H1 (cell line): ENCODE measurements around the gene POLN. TPM values are rescaled to one million over a fixed set of nuclear protein-coding genes. Genes with fewer than 3 reads are reported as not detected.

Experiments
- CTCF ChIA-PET: fragments of 300-600 bp; sonication (Branson Sonifier 250); formaldehyde crosslinking; loops from one replicate; lab custom pipeline; 2021; ENCODE audit not compliant: partially characterized antibody; lab: Charles Lee
- POLR2A ChIA-PET: fragments of 300-600 bp; sonication (Branson Sonifier 250); formaldehyde crosslinking; loops from one replicate; lab custom pipeline; 2021; ENCODE audit warnings: inconsistent platforms; ENCODE audit not compliant: partially characterized antibody; lab: Charles Lee
- DNase-seq, 2 experiments: peaks; one replicate each; pipeline versions ENCODE4 v3.0.0 to v3.0.0-alpha.2; 2010 to 2022; ENCODE audit warnings: low spot score in 2 of 2, low read depth in 1 of 2, mixed read lengths in 1 of 2
- FAIRE-seq: peaks from 2 replicates; lab custom pipeline; 2011; peaks lifted over from hg19 to GRCh38; lab: Jason Lieb, UNC
- H2AFZ ChIP-seq: 2 replicates; pipeline ENCODE4 v1.8.1; 2012; ENCODE audit warnings: low read length, inconsistent platforms
- H2AK5ac ChIP-seq: 2 replicates; pipeline ENCODE4 v1.6.1; 2013; ENCODE audit warnings: low read depth, low read length
- H2BK120ac ChIP-seq: replicated peaks from 2 replicates; pipeline ENCODE3; 2013; ENCODE audit warnings: low read depth, low read length, inconsistent platforms
- H2BK12ac ChIP-seq: 2 replicates; pipeline ENCODE4 v1.6.1; 2013; ENCODE audit warnings: low read depth, low read length
- H2BK15ac ChIP-seq: 2 replicates; pipeline ENCODE4 v1.6.1; 2013; ENCODE audit warnings: low read length
- H2BK20ac ChIP-seq: 2 replicates; pipeline ENCODE4 v1.6.1; 2013; ENCODE audit warnings: low read length
- H2BK5ac ChIP-seq: 2 replicates; pipeline ENCODE4 v1.6.1; 2013; ENCODE audit warnings: low read depth, low read length
- H3K14ac ChIP-seq: 2 replicates; pipeline ENCODE4 v1.6.1; 2013; ENCODE audit warnings: inconsistent platforms; ENCODE audit not compliant: insufficient read length
- H3K18ac ChIP-seq: 2 replicates; pipeline ENCODE4 v1.6.1; 2013; ENCODE audit warnings: low read length; ENCODE audit errors: extremely low read depth
- H3K23ac ChIP-seq: 2 replicates; pipeline ENCODE4 v1.6.1; 2013; ENCODE audit warnings: inconsistent platforms; ENCODE audit not compliant: insufficient read length
- H3K23me2 ChIP-seq: 2 replicates; pipeline ENCODE4 v1.6.1; 2013; ENCODE audit warnings: low read depth, low read length
- H3K27ac ChIP-seq: 2 replicates; pipeline ENCODE4 v1.6.1; 2011; ENCODE audit warnings: low read depth, low read length, inconsistent platforms
- H3K27me3 ChIP-seq, 4 experiments: replicated peaks in 1 of 4; 1 replicate in 1 of 4; 2 replicates in 3 of 4; pipeline versions ENCODE4 v1.6.1 to v1.8.1; 2011 to 2013; ENCODE audit warnings: low read length in 3 of 4, mild to moderate bottlenecking in 3 of 4, inconsistent platforms in 2 of 4, mixed read lengths in 2 of 4, moderate library complexity in 1 of 4; ENCODE audit not compliant: control insufficient read depth in 3 of 4, insufficient read depth in 3 of 4; ENCODE audit errors: extremely low read depth in 1 of 4
- H3K36me3 ChIP-seq, 4 experiments: 2 replicates each; pipeline versions ENCODE4 v1.6.1 to v1.8.1; 2011 to 2013; ENCODE audit warnings: mild to moderate bottlenecking in 4 of 4, low read length in 3 of 4, moderate library complexity in 2 of 4, control low read depth in 1 of 4, inconsistent platforms in 1 of 4; ENCODE audit not compliant: insufficient read depth in 4 of 4, control insufficient read depth in 2 of 4
- H3K4ac ChIP-seq: replicated peaks from 2 replicates; pipeline ENCODE3; 2013; ENCODE audit warnings: low read length, low read depth, mixed read lengths, inconsistent platforms; ENCODE audit not compliant: insufficient read length
- H3K4me1 ChIP-seq, 4 experiments: replicated peaks in 1 of 4; 1 replicate in 1 of 4; 2 replicates in 3 of 4; pipeline versions ENCODE4 v1.6.1 to v1.8.1; 2011 to 2013; ENCODE audit warnings: low read length in 3 of 4, inconsistent platforms in 2 of 4, mixed read lengths in 1 of 4; ENCODE audit not compliant: insufficient read depth in 4 of 4, control insufficient read depth in 3 of 4
- H3K4me2 ChIP-seq, 2 experiments: 2 replicates each; pipeline versions ENCODE4 v1.6.1 to v1.8.1; 2011 to 2013; ENCODE audit warnings: low read depth in 2 of 2, low read length in 2 of 2, control low read depth in 1 of 2, inconsistent platforms in 1 of 2, mild to moderate bottlenecking in 1 of 2; ENCODE audit not compliant: insufficient read depth in 1 of 2
- H3K4me3 ChIP-seq, 4 experiments: fragments of 200-600, 300-600 bp in 1 of 4; sonication (generic), shearing (Covaris generic), sonication (Bioruptor Twin) in 1 of 4; 2 replicates each; pipeline versions ENCODE4 v1.5.1 to v1.8.1; 2011 to 2016; ENCODE audit warnings: low read length in 4 of 4, low read depth in 3 of 4, control low read depth in 2 of 4, inconsistent platforms in 2 of 4, mild to moderate bottlenecking in 2 of 4, mixed read lengths in 1 of 4, moderate library complexity in 1 of 4; ENCODE audit not compliant: insufficient read depth in 2 of 4; ENCODE audit errors: extremely low read depth in 1 of 4
- H3K56ac ChIP-seq: replicated peaks from 2 replicates; pipeline ENCODE3; 2013; ENCODE audit warnings: low read depth, mild to moderate bottlenecking, mixed read lengths, low read length, inconsistent platforms; ENCODE audit not compliant: insufficient read length
- H3K79me1 ChIP-seq: 2 replicates; pipeline ENCODE4 v1.6.1; 2013; ENCODE audit warnings: low read depth, low read length, control low read depth
- H3K79me2 ChIP-seq, 2 experiments: 2 replicates each; pipeline versions ENCODE4 v1.6.1 to v1.8.1; 2012 to 2013; ENCODE audit warnings: low read length in 2 of 2, mild to moderate bottlenecking in 2 of 2, inconsistent platforms in 1 of 2; ENCODE audit not compliant: insufficient read depth in 2 of 2, control insufficient read depth in 1 of 2
- H3K9ac ChIP-seq, 4 experiments: replicated peaks in 1 of 4; 1 replicate in 1 of 4; 2 replicates in 3 of 4; pipeline versions ENCODE4 v1.6.1 to v1.8.1; 2011 to 2013; ENCODE audit warnings: low read depth in 3 of 4, low read length in 3 of 4, control low read depth in 2 of 4, mild to moderate bottlenecking in 2 of 4, moderate library complexity in 2 of 4, inconsistent platforms in 1 of 4; ENCODE audit errors: extremely low read depth in 1 of 4
- H3K9me3 ChIP-seq, 2 experiments: 2 replicates each; pipeline versions ENCODE4 v1.6.1 to v1.8.1; 2012 to 2013; ENCODE audit warnings: mild to moderate bottlenecking in 2 of 2, moderate library complexity in 2 of 2, control low read depth in 1 of 2, inconsistent platforms in 1 of 2, low read depth in 1 of 2, low read length in 1 of 2, mixed read lengths in 1 of 2; ENCODE audit not compliant: insufficient read depth in 2 of 2
- H4K20me1 ChIP-seq, 2 experiments: replicated peaks in 1 of 2; 2 replicates each; pipeline versions ENCODE3 to v1.8.1; 2011 to 2013; ENCODE audit warnings: inconsistent platforms in 2 of 2, low read length in 2 of 2, mild to moderate bottlenecking in 1 of 2; ENCODE audit not compliant: insufficient read depth in 2 of 2, control insufficient read depth in 1 of 2
- H4K5ac ChIP-seq: 2 replicates; pipeline ENCODE4 v1.6.1; 2013; ENCODE audit warnings: low read length, low read depth, mixed read lengths, inconsistent platforms; ENCODE audit not compliant: insufficient read length
- H4K8ac ChIP-seq: 2 replicates; pipeline ENCODE4 v1.8.0; 2013; ENCODE audit warnings: mild to moderate bottlenecking, moderate library complexity, low read length, inconsistent platforms; ENCODE audit not compliant: insufficient read depth; ENCODE audit errors: extremely low read depth
- H4K91ac ChIP-seq: replicated peaks from 2 replicates; pipeline ENCODE3; 2013; ENCODE audit warnings: low read length, mixed read lengths, inconsistent platforms; ENCODE audit not compliant: insufficient read length
- BACH1 ChIP-seq: IDR thresholded peaks from 2 replicates; pipeline ENCODE4 v1.6.1; 2012; ENCODE audit warnings: low read length, improper control_type of control experiment
- EZH2 ChIP-seq: fragments of 200-600 bp; sonication (generic); IDR thresholded peaks from 2 replicates; pipeline ENCODE4 v1.7.1; 2012; ENCODE audit warnings: low read depth, mild to moderate bottlenecking, moderate library complexity, low read length, inconsistent platforms; ENCODE audit not compliant: severe bottlenecking
- FOSL1 ChIP-seq: IDR thresholded peaks from 2 replicates; pipeline ENCODE4 v1.6.1; 2011; ENCODE audit warnings: mild to moderate bottlenecking, low read depth, low read length, moderate library complexity; ENCODE audit not compliant: insufficient read depth
- NANOG ChIP-seq: IDR thresholded peaks from 2 replicates; pipeline ENCODE4 v1.6.1; 2011; ENCODE audit warnings: low read length, low read depth, mild to moderate bottlenecking, inconsistent platforms; ENCODE audit not compliant: insufficient read depth, poor library complexity, severe bottlenecking
- PHF8 ChIP-seq: fragments of 200-600 bp; sonication (generic); conservative IDR thresholded peaks from 2 replicates; pipeline ENCODE4 v1.7.1; 2012; ENCODE audit warnings: low read depth, mild to moderate bottlenecking, inconsistent platforms, low read length, moderate library complexity
- TCF12 ChIP-seq: IDR thresholded peaks from 2 replicates; pipeline ENCODE4 v1.6.1; 2011; ENCODE audit warnings: low read depth, mild to moderate bottlenecking, low read length
- WGBS, 2 experiments: shearing (Covaris generic) in 1 of 2; methylation state at CpG; one replicate each; pipeline versions ENCODE4 v1.1.6 to v1.1.7; 2013 to 2015; ENCODE audit warnings: low lambda C conversion rate in 2 of 2, mixed read lengths in 2 of 2, inconsistent platforms in 1 of 2, low coverage in 1 of 2, missing lambda C conversion rate in 1 of 2; ENCODE audit not compliant: insufficient replicate concordance in 2 of 2, insufficient coverage in 1 of 2, insufficient read length in 1 of 2; ENCODE audit errors: extremely low coverage in 1 of 2, missing lambda C conversion rate in 1 of 2; 5-methylcytosine and 5-hydroxymethylcytosine counted together
- polyA plus RNA-seq, 7 experiments: library from polyadenylated mRNA; depleted of rRNA in 3 of 7; stranded (reverse) in 5 of 7; unstranded in 2 of 7; fragments of >200 nt in 5 of 7; fragments of 200-250 nt in 2 of 7; gene quantifications; 1 replicate in 5 of 7; 2 replicates in 1 of 7; 4 replicates in 1 of 7; pipeline versions ENCODE4 v1.2.1 to v1.2.3, GENCODE V29; 2011 to 2013; ENCODE audit warnings: missing spikeins in 2 of 7, mixed read lengths in 2 of 7
- total RNA-seq: library from RNA; stranded (reverse); fragmentation: NEBNext Ultra II Directional; extraction: Animal tissue kit (Norgen Biotek cat#: 25700); gene quantifications from 2 replicates; pipeline ENCODE4 v1.2.1, GENCODE V29; 2021
- TF ChIP-seq, protein P1 (sequence below), 3 experiments: IDR thresholded peaks; 1 replicate in 2 of 3; 2 replicates in 1 of 3; pipeline versions ENCODE4 v1.5.1 to v1.6.1; 2011; ENCODE audit warnings: low read length in 3 of 3, mild to moderate bottlenecking in 3 of 3, inconsistent platforms in 2 of 3, low read depth in 1 of 3, moderate library complexity in 1 of 3; ENCODE audit not compliant: insufficient read depth in 1 of 3; ENCODE audit errors: control extremely low read depth in 1 of 3
- TF ChIP-seq, protein P2 (sequence below): IDR thresholded peaks from 2 replicates; pipeline ENCODE4 v1.6.1; 2012; ENCODE audit warnings: inconsistent platforms
- TF ChIP-seq, protein P3 (sequence below): IDR thresholded peaks from 2 replicates; pipeline ENCODE4 v1.6.1; 2012; ENCODE audit warnings: inconsistent platforms

POLN gene
- total and polyA plus RNA-seq, 2 of the 8 experiments (the other 6 are each of a cell fraction or from before 2014, with no cell fraction given): 0.98 to 1.5 TPM

DNA sequence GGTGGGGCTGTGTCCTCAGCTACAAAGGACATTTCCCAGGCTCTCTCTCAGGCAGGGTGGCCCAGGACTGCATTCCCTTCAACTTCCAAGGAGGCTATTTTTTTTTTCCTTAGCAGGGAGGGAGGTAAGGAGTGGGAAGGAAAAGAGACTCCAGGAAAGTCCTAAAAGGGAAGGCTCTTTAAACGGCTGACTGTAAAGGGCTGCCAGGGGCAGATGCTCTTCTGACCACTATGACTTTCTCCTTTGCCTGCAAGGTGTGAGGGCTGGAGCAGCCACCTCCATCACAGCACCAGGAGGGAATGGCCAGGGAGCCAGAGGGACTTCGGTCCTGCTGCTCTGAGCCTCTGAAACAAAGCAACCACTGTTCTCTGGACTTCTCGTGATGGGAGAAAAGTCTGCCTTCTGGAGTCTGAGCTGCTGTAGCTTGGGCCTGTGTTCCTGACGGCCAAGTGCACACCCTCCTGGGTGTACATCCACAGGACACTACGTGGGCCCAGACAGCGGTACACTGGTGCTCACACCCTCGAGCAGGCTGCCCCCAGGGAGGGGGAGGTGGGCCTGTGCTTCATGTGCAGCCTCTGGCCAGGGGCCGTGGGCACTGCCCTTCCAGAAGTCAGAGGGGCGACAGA lies 164.9 kb downstream of the POLN start:
- Histone ChIP-seq H3K23ac (no peak overlapping the region), H3K4ac (no peak overlapping the region), H4K5ac (no peak overlapping the region), H3K4me1 (peaks cover 0 to 3% (median 2%) of the 10 kb centered on the region in 4 experiments; a peak in 4 of 7 replicates), H2BK12ac (no peak overlapping the region), H2BK20ac (no peak overlapping the region), H2BK15ac (no peak overlapping the region), H3K9me3 (no peaks in the 10 kb centered on the region), H2AFZ (no peak overlapping the region), H4K20me1 (peaks cover 0 to 5% of the 10 kb centered on the region in 2 experiments), H3K56ac (no peak overlapping the region), H3K23me2 (no peaks in the 10 kb centered on the region), H2BK5ac (no peak overlapping the region), H3K79me1 (no peaks in the 10 kb centered on the region), H3K27me3 (no peaks in the 10 kb centered on the region), H2BK120ac (no peak overlapping the region), H3K79me2 (no peaks in the 10 kb centered on the region), H3K14ac (no peak overlapping the region), H4K91ac (no peak overlapping the region), H2AK5ac (no peak overlapping the region), H3K4me3 (no peak overlapping the region), H3K4me2 (no peak overlapping the region), H3K36me3 (no peaks in the 10 kb centered on the region), H4K8ac (no peak overlapping the region), H3K18ac (no peak overlapping the region), H3K9ac (no peak overlapping the region), H3K27ac (no peak overlapping the region; the same call in 1 of the 2 replicates)
- POLR2A ChIA-PET: interaction anchor here (1.1 kb wide), 1 partner anchor 10 kb away, joined by 4 read pairs; no protein-coding TSS in a partner anchor
- FAIRE-seq (no peak), DNase-seq (no peak)
- CTCF ChIA-PET: interaction anchor here (0.6 to 1.1 kb wide), 3 partner anchors 14 to 128 kb away, joined by 3 read pairs; no protein-coding TSS in a partner anchor
- 89% methylated on average over 9 of the region's 9 CpGs; no CpG with 5 or more reads in 1 of the 2 experiments for WGBS, 2 experiments
- TF ChIP-seq EZH2 (no peak), PHF8 (no peak), TCF12 (no peak), BACH1 (no peak), FOSL1 (no peak), NANOG (no peak)
- TF ChIP-seq, protein P1, sequence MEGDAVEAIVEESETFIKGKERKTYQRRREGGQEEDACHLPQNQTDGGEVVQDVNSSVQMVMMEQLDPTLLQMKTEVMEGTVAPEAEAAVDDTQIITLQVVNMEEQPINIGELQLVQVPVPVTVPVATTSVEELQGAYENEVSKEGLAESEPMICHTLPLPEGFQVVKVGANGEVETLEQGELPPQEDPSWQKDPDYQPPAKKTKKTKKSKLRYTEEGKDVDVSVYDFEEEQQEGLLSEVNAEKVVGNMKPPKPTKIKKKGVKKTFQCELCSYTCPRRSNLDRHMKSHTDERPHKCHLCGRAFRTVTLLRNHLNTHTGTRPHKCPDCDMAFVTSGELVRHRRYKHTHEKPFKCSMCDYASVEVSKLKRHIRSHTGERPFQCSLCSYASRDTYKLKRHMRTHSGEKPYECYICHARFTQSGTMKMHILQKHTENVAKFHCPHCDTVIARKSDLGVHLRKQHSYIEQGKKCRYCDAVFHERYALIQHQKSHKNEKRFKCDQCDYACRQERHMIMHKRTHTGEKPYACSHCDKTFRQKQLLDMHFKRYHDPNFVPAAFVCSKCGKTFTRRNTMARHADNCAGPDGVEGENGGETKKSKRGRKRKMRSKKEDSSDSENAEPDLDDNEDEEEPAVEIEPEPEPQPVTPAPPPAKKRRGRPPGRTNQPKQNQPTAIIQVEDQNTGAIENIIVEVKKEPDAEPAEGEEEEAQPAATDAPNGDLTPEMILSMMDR (IDR thresholded peaks at IDR 0.05; ENCODE audit: control extremely low read depth in 1 of 3, insufficient read depth in 1 of 3, low read depth in 1 of 3, low read length in 3 of 3): no peak
- TF ChIP-seq, protein P2, sequence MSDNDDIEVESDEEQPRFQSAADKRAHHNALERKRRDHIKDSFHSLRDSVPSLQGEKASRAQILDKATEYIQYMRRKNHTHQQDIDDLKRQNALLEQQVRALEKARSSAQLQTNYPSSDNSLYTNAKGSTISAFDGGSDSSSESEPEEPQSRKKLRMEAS: no peak
- TF ChIP-seq, protein P3, sequence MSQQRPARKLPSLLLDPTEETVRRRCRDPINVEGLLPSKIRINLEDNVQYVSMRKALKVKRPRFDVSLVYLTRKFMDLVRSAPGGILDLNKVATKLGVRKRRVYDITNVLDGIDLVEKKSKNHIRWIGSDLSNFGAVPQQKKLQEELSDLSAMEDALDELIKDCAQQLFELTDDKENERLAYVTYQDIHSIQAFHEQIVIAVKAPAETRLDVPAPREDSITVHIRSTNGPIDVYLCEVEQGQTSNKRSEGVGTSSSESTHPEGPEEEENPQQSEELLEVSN: no peak
